ENCODE measurements around the gene BCKDHB.

DNA sequence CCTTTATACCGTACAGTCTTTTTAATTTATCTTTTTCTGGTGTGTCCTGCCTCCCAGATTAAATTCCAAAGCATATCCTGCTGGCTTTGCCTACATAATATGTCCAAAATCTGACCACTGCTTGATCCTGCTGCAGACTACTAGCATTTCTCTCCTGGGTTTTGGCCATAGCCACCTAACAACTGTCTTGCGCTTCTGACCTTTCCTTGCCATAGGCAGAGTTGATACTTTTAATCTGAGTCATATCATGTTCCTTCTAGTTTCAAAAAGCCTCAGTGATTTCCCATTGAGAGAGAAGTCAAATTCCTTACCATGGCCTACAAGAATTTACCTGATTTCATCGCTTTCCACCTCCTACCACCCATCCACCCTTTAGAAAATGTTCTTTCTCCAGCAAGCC, 104.8 kb downstream of the BCKDHB start:
- no peak for TF ChIP-seq CTCF (IDR thresholded peaks at IDR 0.05)
- no peak for TF ChIP-seq EP300 (IDR thresholded peaks at IDR 0.05)
- TF ChIP-seq POLR2A (IDR thresholded peaks at IDR 0.05): no peak
